ENCODE data around the gene TMCC3. TPM values are rescaled to one million over a fixed set of nuclear protein-coding genes. Genes with fewer than 3 reads are reported as not detected.
A peak's percentile ranks its signal among the peaks of the same experiment; 100 is the strongest.
"Not testable (repeated sequence)": the region's sequence is repeated elsewhere in the genome, so short reads cannot be mapped to it uniquely, and the experiment has no call there.

TMCC3 gene
- total RNA-seq, 1 donor from 2014 or later, result 1.7 TPM

DNA sequence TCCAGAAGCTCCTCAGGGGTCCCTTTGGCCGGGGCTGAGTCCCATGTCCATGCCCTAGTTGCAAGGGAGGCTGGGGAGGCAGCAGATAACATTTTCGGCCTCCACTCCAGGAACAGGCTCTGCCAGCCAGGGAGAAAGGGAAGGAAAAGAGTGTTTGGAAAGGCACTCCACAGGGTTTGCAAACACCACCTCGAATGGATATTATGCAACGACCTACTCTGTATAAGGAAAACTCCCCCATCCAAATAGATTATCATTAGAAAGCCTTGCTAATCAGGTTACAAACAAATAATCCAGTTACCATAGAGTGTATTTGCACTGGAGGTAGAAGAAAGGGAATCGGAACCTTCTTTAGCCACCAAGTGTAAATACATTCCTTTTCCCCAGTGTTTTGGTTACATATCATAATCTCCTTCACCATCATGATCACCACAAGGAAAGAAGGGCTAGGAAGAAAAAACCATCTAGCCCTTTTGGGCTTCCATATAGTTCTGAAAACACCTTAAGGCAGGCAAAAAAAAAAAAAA, 40.4 kb downstream of the TMCC3 start:
- intact Hi-C loops (cut with micrococcal nuclease), result no loop called here
- DNase-seq, result no peak
- Histone ChIP-seq H3K9me3 (replicated peaks) (peaks cover 19% of the 10 kb centered on the region), H3K36me3 (no peaks in the 10 kb centered on the region), H3K4me1 (peaks cover 5% of the 10 kb centered on the region), H3K27me3 (ENCODE audit: low read depth) (no peaks in the 10 kb centered on the region), H3K4me3 (no peak overlapping the region), H3K27ac (replicated peaks) (no peak overlapping the region)
- TF ChIP-seq, protein P1, sequence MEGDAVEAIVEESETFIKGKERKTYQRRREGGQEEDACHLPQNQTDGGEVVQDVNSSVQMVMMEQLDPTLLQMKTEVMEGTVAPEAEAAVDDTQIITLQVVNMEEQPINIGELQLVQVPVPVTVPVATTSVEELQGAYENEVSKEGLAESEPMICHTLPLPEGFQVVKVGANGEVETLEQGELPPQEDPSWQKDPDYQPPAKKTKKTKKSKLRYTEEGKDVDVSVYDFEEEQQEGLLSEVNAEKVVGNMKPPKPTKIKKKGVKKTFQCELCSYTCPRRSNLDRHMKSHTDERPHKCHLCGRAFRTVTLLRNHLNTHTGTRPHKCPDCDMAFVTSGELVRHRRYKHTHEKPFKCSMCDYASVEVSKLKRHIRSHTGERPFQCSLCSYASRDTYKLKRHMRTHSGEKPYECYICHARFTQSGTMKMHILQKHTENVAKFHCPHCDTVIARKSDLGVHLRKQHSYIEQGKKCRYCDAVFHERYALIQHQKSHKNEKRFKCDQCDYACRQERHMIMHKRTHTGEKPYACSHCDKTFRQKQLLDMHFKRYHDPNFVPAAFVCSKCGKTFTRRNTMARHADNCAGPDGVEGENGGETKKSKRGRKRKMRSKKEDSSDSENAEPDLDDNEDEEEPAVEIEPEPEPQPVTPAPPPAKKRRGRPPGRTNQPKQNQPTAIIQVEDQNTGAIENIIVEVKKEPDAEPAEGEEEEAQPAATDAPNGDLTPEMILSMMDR (IDR thresholded peaks at IDR 0.05; ENCODE audit: borderline replicate concordance), result no peak

DNA sequence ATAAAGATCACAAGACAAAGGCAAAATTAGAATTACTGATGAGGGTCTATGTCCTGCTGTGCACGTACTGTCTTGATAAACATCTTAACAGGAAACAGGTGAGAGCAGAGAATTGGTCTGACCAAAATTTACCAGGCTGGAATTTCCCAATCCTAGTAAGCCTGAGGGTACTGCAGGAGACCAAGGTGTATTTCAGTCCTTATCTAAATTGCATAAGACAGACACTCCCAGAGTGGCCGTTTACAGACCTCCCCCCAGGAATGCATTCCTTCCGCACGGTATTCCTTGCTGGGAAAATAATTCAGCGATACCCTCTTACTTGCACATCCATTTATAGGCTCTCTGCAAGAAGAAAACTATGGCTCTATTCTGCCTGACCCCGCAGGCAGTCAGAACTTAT, 43.5 kb downstream of the TMCC3 start:
- H3K4me3 ChIP-seq; intact Hi-C loops (cut with micrococcal nuclease); DNase-seq; H3K36me3 ChIP-seq; H3K4me1 ChIP-seq; H3K27ac ChIP-seq (replicated peaks); H3K27me3 ChIP-seq (ENCODE audit: low read depth): not testable (repeated sequence)
- peaks cover 19% of the 10 kb centered on the region for H3K9me3 ChIP-seq (replicated peaks)

DNA sequence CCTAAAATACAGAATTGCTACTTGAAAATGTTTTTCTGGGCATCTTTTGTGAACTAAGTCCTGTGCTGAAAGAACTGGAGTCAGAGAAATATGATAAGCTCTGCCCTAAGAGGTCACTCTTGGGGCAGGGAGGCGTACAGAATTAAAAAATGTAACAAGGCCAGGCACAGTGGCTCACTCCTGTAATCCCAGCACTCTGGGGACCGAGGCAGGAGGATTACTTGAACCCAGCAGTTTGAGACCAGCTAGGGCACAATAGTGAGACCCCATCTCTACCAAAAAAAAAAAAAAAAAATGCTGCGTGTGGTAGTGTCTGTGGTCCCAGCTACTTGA, 46.0 kb downstream of the TMCC3 start:
- intact Hi-C loops (cut with micrococcal nuclease), result no loop called here

DNA sequence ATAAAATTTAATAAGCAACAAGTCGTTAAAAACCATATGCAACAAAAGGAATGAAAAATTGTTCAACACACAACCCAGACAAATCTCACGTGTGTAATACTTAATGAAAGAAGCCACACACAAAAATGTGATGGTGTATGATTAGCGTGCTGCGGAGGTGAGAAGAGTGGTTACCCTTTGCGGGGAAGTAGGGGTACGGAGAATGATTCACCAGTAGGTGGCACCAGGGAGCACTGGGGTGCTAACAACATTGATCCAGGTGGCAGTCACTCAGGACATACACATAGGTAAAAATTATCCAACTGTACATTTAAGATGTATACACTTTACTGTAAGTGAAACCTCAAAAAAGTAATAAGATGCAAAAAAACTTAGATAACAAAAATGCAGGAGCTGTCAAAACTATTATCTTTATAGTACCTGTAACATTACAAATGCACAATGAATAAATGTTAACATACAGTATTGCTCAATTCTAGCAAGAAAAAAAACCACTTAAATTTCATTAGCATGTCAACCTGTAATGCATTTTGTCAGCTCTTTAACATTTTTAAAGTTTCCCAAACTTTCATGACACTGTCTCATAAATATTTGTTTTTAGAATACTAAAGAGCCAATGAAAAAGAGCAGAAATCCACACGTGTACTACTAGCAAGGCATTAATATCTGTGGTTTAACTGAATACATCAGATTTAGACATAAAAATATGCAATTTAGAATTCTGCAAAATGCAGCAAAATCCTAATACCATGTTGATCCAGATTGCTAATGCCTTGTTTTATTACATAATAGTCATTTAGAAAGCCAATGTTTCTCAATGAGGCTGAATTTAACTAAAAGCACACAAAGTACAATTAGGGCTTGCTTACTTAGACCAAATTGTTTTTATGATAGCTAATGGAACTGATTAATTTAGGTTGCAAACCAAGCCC, 46.7 kb downstream of the TMCC3 start:
- no peak for DNase-seq
- intact Hi-C loops (cut with micrococcal nuclease), result no loop called here
- H3K27me3 ChIP-seq (ENCODE audit: low read depth), result no peaks in the 10 kb centered on the region
- H3K9me3 ChIP-seq (replicated peaks), result peaks cover 19% of the 10 kb centered on the region
- no peaks in the 10 kb centered on the region for H3K4me1 ChIP-seq
- H3K27ac ChIP-seq (replicated peaks), result no peak overlapping the region
- no peaks in the 10 kb centered on the region for H3K36me3 ChIP-seq
- no peak overlapping the region for H3K4me3 ChIP-seq
- TF ChIP-seq, protein P1 (IDR thresholded peaks at IDR 0.05; ENCODE audit: borderline replicate concordance), result peak; percentile 74

More for the DNA sequence above, 46.0 kb downstream of the TMCC3 start:
- Histone ChIP-seq H3K27me3 (ENCODE audit: low read depth) (no peaks in the 10 kb centered on the region), H3K4me3 (no peak overlapping the region), H3K4me1 (no peaks in the 10 kb centered on the region), H3K36me3 (no peaks in the 10 kb centered on the region), H3K27ac (replicated peaks) (no peak overlapping the region), H3K9me3 (replicated peaks) (peaks cover 19% of the 10 kb centered on the region)
- TF ChIP-seq, protein P1 (IDR thresholded peaks at IDR 0.05; ENCODE audit: borderline replicate concordance), result no peak
- no peak for DNase-seq

DNA sequence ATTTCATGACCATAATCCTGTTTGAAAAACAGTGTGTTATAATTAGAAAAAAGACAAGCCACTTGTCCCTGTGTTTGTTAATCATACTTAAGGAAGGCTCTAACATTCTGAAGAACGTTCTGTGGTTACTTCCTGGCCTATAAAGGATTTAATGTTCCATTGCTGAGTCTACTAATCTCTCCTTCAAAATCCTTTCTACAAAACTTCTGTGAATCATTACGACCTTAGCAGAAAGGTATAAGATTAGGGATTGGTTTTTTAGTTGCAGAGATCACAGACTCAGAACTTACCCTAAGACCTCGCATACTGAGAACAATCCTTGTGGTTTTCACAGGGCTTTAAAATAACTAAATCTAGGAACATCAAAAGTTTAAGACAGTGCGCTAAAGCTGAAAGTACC, 48.3 kb downstream of the TMCC3 start:
- no peaks in the 10 kb centered on the region for H3K27me3 ChIP-seq (ENCODE audit: low read depth)
- intact Hi-C loops (cut with micrococcal nuclease), result no loop called here

DNA sequence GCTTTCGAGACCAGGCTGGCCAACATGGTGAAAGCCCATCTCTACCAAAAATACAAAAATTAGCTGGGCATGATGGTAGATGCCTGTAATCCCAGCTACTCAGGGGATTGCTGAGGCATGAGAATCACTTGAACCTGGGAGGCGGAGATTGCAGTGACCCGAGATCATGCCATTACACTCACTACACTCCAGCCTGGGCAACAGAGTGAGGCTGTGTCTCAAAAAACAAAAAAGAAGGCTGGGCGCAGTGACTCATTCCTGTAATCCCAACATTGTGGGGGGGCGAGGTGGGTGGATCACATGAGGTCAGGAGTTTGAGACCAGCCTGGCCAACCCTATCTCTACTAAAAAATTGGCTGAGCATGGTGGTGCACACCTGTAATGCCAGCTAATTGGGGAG, 49.0 kb downstream of the TMCC3 start:
- H3K9me3 ChIP-seq (replicated peaks); H3K4me1 ChIP-seq; H3K27ac ChIP-seq (replicated peaks); DNase-seq; H3K27me3 ChIP-seq (ENCODE audit: low read depth); H3K4me3 ChIP-seq; intact Hi-C loops (cut with micrococcal nuclease); H3K36me3 ChIP-seq: not testable (repeated sequence)

More for the DNA sequence above, 48.3 kb downstream of the TMCC3 start:
- TF ChIP-seq, protein P1 (IDR thresholded peaks at IDR 0.05; ENCODE audit: borderline replicate concordance), result no peak
- Histone ChIP-seq H3K9me3 (replicated peaks) (peaks cover 11% of the 10 kb centered on the region), H3K36me3 (no peaks in the 10 kb centered on the region), H3K27ac (replicated peaks) (no peak overlapping the region), H3K4me1 (no peaks in the 10 kb centered on the region), H3K4me3 (no peak overlapping the region)
- no peak for DNase-seq
